GM12878 (cell line): Measurements from ENCODE around the gene FLII. TPM values are rescaled to one million over a fixed set of nuclear protein-coding genes. Genes with fewer than 3 reads are reported as not detected.

ENCODE experiments used
- ATF7 ChIP-seq: fragments of 450-650 bp; IDR thresholded peaks from 2 replicates; pipeline ENCODE4 v1.6.1; 2016; ENCODE audit warnings: low read depth, mild to moderate bottlenecking
- GATAD2B ChIP-seq: fragments of 450-650 bp; conservative IDR thresholded peaks from 2 replicates; pipeline ENCODE4 v1.6.1; 2017; ENCODE audit warnings: low read depth, mild to moderate bottlenecking, moderate library complexity
- PML ChIP-seq: IDR thresholded peaks from 2 replicates; pipeline ENCODE4 v1.6.1; 2012; ENCODE audit warnings: low read length, inconsistent platforms
- PRDM15 ChIP-seq: fragments of 450-650 bp; formaldehyde crosslinking; IDR thresholded peaks from 2 replicates; pipeline ENCODE4 v1.4.0; 2020; ENCODE audit warnings: mild to moderate bottlenecking, moderate library complexity
- SIN3A ChIP-seq: IDR thresholded peaks from 2 replicates; pipeline ENCODE4 v1.6.1; 2012; ENCODE audit warnings: low read depth, low read length, improper control_type of control experiment
- USF1 ChIP-seq: IDR thresholded peaks from 2 replicates; pipeline ENCODE4 v1.6.1; 2011; ENCODE audit warnings: borderline replicate concordance, low read depth, mild to moderate bottlenecking, moderate library complexity, mixed read lengths, low read length; ENCODE audit not compliant: insufficient read depth; ENCODE audit errors: extremely low read length
- ZBED1 ChIP-seq: IDR thresholded peaks from 2 replicates; pipeline ENCODE4 v1.6.1; 2016; ENCODE audit warnings: borderline replicate concordance
- polyA plus RNA-seq, 11 experiments: library from polyadenylated mRNA; depleted of rRNA in 4 of 11; unstranded in 6 of 11; stranded (reverse) in 5 of 11; fragments of >200 nt; fragmentation: Nextera tagmentation in 4 of 11; fragmentation: Illumina TruSeq in 1 of 11; extraction: Ambion mirVana in 4 of 11; extraction: Trizol in 1 of 11; gene quantifications; 1 replicate in 1 of 11; 2 replicates in 10 of 11; pipeline versions ENCODE4 v1.2.1 to v1.2.3, GENCODE V29; 2011 to 2016; ENCODE audit warnings: inconsistent platforms in 2 of 11, missing spikeins in 2 of 11, low read depth in 1 of 11
- total RNA-seq, 4 experiments: library from RNA; depleted of rRNA in 3 of 4; stranded (reverse); fragments of >200 nt in 3 of 4; fragmentation: Illumina TruSeq in 1 of 4; extraction: Trizol in 1 of 4; gene quantifications; 2 replicates each; pipeline versions ENCODE4 v1.2.1 to v1.2.3, GENCODE V29; 2013 to 2021
- TF ChIP-seq, protein P1 (sequence below): fragments of 450-650 bp; IDR thresholded peaks from 2 replicates; pipeline ENCODE4 v1.6.1; 2018; ENCODE audit warnings: borderline replicate concordance, mild to moderate bottlenecking; ENCODE audit not compliant: partially characterized antibody

FLII gene
- total and polyA plus RNA-seq, 10 of the 15 experiments (the other 5 are each of a cell fraction or from before 2014, with no cell fraction given): 22.2 to 200 (median 121) TPM

GRCh38 chr17:18203308-18203707, 55.2 kb downstream of the FLII start (continued):
- TF ChIP-seq PRDM15 (CRISPR knock-in tag): no peak
- no peak for TF ChIP-seq ZBED1
- no peak for TF ChIP-seq ATF7
- TF ChIP-seq, protein P1, sequence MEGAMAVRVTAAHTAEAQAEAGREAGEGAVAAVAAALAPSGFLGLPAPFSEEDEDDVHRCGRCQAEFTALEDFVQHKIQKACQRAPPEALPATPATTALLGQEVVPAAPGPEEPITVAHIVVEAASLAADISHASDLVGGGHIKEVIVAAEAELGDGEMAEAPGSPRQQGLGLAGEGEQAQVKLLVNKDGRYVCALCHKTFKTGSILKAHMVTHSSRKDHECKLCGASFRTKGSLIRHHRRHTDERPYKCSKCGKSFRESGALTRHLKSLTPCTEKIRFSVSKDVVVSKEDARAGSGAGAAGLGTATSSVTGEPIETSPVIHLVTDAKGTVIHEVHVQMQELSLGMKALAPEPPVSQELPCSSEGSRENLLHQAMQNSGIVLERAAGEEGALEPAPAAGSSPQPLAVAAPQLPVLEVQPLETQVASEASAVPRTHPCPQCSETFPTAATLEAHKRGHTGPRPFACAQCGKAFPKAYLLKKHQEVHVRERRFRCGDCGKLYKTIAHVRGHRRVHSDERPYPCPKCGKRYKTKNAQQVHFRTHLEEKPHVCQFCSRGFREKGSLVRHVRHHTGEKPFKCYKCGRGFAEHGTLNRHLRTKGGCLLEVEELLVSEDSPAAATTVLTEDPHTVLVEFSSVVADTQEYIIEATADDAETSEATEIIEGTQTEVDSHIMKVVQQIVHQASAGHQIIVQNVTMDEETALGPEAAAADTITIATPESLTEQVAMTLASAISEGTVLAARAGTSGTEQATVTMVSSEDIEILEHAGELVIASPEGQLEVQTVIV: no peak
- no peak for TF ChIP-seq SIN3A
- no peak for TF ChIP-seq USF1
- TF ChIP-seq GATAD2B: no peak
- TF ChIP-seq PML: no peak
- TF ChIP-seq, all 136 proteins: peak for 0
